Muscle of leg (tissue), 11 donors: ENCODE results near the gene ATXN1. TPM values are rescaled to one million over a fixed set of nuclear protein-coding genes. Genes with fewer than 3 reads are reported as not detected.

Source experiments
- DNase-seq: peaks from one replicate; pipeline ENCODE4 v3.0.0; 2013
- H3K27ac ChIP-seq: one replicate; pipeline ENCODE4 v1.5.1; 2013; ENCODE audit warnings: mild to moderate bottlenecking, low read length, control low read depth
- H3K27me3 ChIP-seq: one replicate; pipeline ENCODE4 v1.6.1; 2013; ENCODE audit warnings: low read length; ENCODE audit not compliant: control insufficient read depth, insufficient read depth
- H3K36me3 ChIP-seq: one replicate; pipeline ENCODE4 v1.6.1; 2013; ENCODE audit warnings: low read length; ENCODE audit not compliant: control insufficient read depth, insufficient read depth
- H3K4me1 ChIP-seq: one replicate; pipeline ENCODE4 v1.6.1; 2013; ENCODE audit warnings: low read length; ENCODE audit not compliant: control insufficient read depth, insufficient read depth
- H3K4me3 ChIP-seq: one replicate; pipeline ENCODE4 v1.5.1; 2013; ENCODE audit warnings: low read length, control low read depth
- H3K9me3 ChIP-seq: replicated peaks from 2 replicates; pipeline ENCODE4 v1.6.1; 2013; ENCODE audit warnings: low read depth, low read length; ENCODE audit not compliant: control insufficient read depth
- WGBS: methylation state at CpG from one replicate; pipeline ENCODE4 v1.1.5; 2013; ENCODE audit warnings: missing lambda C conversion rate; ENCODE audit not compliant: insufficient coverage; 5-methylcytosine and 5-hydroxymethylcytosine counted together
- polyA plus RNA-seq, 8 donors: library from polyadenylated mRNA; unstranded; fragments of 120-200 nt; gene quantifications; one replicate each; pipeline versions ENCODE4 v1.2.1 to v1.2.3, GENCODE V29; 2013; ENCODE audit warnings: inconsistent platforms in 1 of 8, low replicate concordance in 1 of 8; ENCODE audit not compliant: insufficient read length in 8 of 8, insufficient read depth in 1 of 8
- total RNA-seq: library from RNA; stranded (reverse); fragments of 120-200 nt; gene quantifications from one replicate; pipeline ENCODE4 v1.2.4, GENCODE V29; 2013

The ATXN1 gene
- total and polyA plus RNA-seq, 9 donors, result 10.2 to 19.9 (median 12.9) TPM

- Histone ChIP-seq H3K9me3 (no peaks in the 10 kb centered on the region), H3K27ac (no peak overlapping the region), H3K4me3 (no peak overlapping the region), H3K4me1 (no peaks in the 10 kb centered on the region), H3K27me3 (no peaks in the 10 kb centered on the region), H3K36me3 (peaks cover 18% of the 10 kb centered on the region)
- DNase-seq, result no peak
- WGBS, result no CpG with 5 or more reads among the region's 6 CpGs
Observed at GRCh38 chr6:16731478-16732051, 29.7 kb downstream of the ATXN1 start.

DNA sequence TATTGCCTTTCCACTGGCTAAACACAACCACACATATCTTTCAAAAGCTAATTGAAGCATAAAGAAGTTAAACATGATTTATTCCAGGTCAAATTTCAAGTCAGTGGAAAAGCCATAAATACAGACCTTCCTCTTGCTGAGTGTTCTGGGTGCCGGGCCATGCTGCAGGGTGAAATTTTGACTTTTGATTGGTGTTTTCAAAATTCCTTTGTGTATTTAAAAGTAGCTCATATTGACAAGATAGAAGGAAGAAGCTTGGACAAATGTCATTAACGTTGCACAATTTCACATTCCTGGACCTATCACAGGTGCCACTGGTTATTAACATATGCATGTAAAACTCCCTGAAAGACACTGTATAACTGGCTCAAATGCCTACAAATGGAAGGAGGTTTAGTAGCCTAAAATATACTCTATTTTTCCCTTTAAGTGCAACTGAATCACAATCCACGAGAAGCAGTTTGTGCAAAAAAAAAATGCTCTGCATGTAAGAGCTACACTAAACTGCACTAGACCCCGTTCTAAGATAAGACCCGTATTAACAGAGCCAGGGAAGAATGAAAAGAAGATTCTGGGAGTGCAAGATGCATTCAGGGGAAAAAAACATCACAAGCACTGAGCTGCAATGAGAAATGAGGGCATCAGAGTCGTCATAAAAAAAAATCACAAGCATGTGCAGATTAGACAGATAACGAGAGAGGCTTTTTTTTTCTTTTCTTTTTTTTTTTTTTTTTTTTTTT, 30.4 kb downstream of the ATXN1 start:
- WGBS, result no CpG with 5 or more reads among the region's 7 CpGs
- Histone ChIP-seq H3K9me3 (no peaks in the 10 kb centered on the region), H3K27ac (no peak overlapping the region), H3K27me3 (no peaks in the 10 kb centered on the region), H3K36me3 (peaks cover 18% of the 10 kb centered on the region), H3K4me3 (no peak overlapping the region), H3K4me1 (no peaks in the 10 kb centered on the region)
- no peak for DNase-seq

GRCh38 chr6:16729744-16730143, 31.5 kb downstream of the ATXN1 start:
- no peaks in the 10 kb centered on the region for H3K4me1 ChIP-seq
- H3K27ac ChIP-seq, result no peak overlapping the region
- WGBS, result 93% methylated on average over 5 of the region's 8 CpGs
- H3K9me3 ChIP-seq, result no peaks in the 10 kb centered on the region
- no peak for DNase-seq
- H3K36me3 ChIP-seq, result peaks cover 18% of the 10 kb centered on the region
- no peaks in the 10 kb centered on the region for H3K27me3 ChIP-seq
- H3K4me3 ChIP-seq, result no peak overlapping the region

GRCh38 chr6:16729183-16729691, 32.0 kb downstream of the ATXN1 start:
- DNase-seq, result no peak
- no peak overlapping the region for H3K4me3 ChIP-seq
- H3K27ac ChIP-seq, result no peak overlapping the region
- H3K4me1 ChIP-seq, result peaks cover 2% of the 10 kb centered on the region
- no peaks in the 10 kb centered on the region for H3K27me3 ChIP-seq
- H3K9me3 ChIP-seq, result no peaks in the 10 kb centered on the region
- WGBS, result 29% methylated on average over 5 of the region's 7 CpGs
- peaks cover 16% of the 10 kb centered on the region for H3K36me3 ChIP-seq

- WGBS, result 43% methylated on average over 2 of the region's 6 CpGs
- Histone ChIP-seq H3K27ac (no peak overlapping the region), H3K27me3 (no peaks in the 10 kb centered on the region), H3K4me3 (no peak overlapping the region), H3K36me3 (peaks cover 10% of the 10 kb centered on the region), H3K4me1 (peaks cover 5% of the 10 kb centered on the region), H3K9me3 (no peaks in the 10 kb centered on the region)
- no peak for DNase-seq
Observed at GRCh38 chr6:16728513-16729182, 32.6 kb downstream of the ATXN1 start.

GRCh38 chr6:16727996-16728395, 33.3 kb downstream of the ATXN1 start:
- peaks cover 5% of the 10 kb centered on the region for H3K4me1 ChIP-seq

GRCh38 chr6:16725145-16725864, 36.0 kb downstream of the ATXN1 start:
- H3K27me3 ChIP-seq, result no peaks in the 10 kb centered on the region
- WGBS, result no CpG with 5 or more reads among the region's 7 CpGs
- H3K4me1 ChIP-seq, result peaks cover 5% of the 10 kb centered on the region
- no peaks in the 10 kb centered on the region for H3K9me3 ChIP-seq
- DNase-seq, result no peak
- H3K27ac ChIP-seq, result no peak overlapping the region
- peaks cover 7% of the 10 kb centered on the region for H3K36me3 ChIP-seq
- no peak overlapping the region for H3K4me3 ChIP-seq

More at GRCh38 chr6:16727996-16728395, 33.3 kb downstream of the ATXN1 start:
- Histone ChIP-seq H3K4me3 (no peak overlapping the region), H3K27me3 (no peaks in the 10 kb centered on the region), H3K36me3 (peaks cover 7% of the 10 kb centered on the region), H3K9me3 (no peaks in the 10 kb centered on the region), H3K27ac (no peak overlapping the region)
- 60% methylated on average over 4 of the region's 5 CpGs for WGBS
- no peak for DNase-seq

GRCh38 chr6:16723826-16724225, 37.4 kb downstream of the ATXN1 start:
- H3K9me3 ChIP-seq, result no peaks in the 10 kb centered on the region
- peaks cover 12% of the 10 kb centered on the region for H3K4me1 ChIP-seq
- DNase-seq, result peak; percentile 76
- no peaks in the 10 kb centered on the region for H3K27me3 ChIP-seq
- peaks cover 5% of the 10 kb centered on the region for H3K36me3 ChIP-seq
- H3K27ac ChIP-seq, result peak overlapping the region; percentile 45
- H3K4me3 ChIP-seq, result no peak overlapping the region
- 0% methylated on average over 1 of the region's 3 CpGs for WGBS

- H3K27me3 ChIP-seq, result no peaks in the 10 kb centered on the region
- H3K27ac ChIP-seq, result no peak overlapping the region
- no peaks in the 10 kb centered on the region for H3K9me3 ChIP-seq
- no peak overlapping the region for H3K4me3 ChIP-seq
- H3K4me1 ChIP-seq, result peaks cover 12% of the 10 kb centered on the region
- no CpG with 5 or more reads among the region's 2 CpGs for WGBS
- peaks cover 4% of the 10 kb centered on the region for H3K36me3 ChIP-seq
- peak; percentile 60 for DNase-seq
Observed at GRCh38 chr6:16723402-16723801, 37.9 kb downstream of the ATXN1 start.

GRCh38 chr6:16722630-16723029, 38.6 kb downstream of the ATXN1 start:
- no peak for DNase-seq
- WGBS, result no CpG with 5 or more reads among the region's 3 CpGs
- no peak overlapping the region for H3K4me3 ChIP-seq
- no peak overlapping the region for H3K27ac ChIP-seq
- peaks cover 12% of the 10 kb centered on the region for H3K4me1 ChIP-seq
- no peaks in the 10 kb centered on the region for H3K9me3 ChIP-seq
- H3K27me3 ChIP-seq, result no peaks in the 10 kb centered on the region
- no peaks in the 10 kb centered on the region for H3K36me3 ChIP-seq
